SK-N-SH treated with all-trans-retinoic acid at 6 μM for 48 hours (cell line): Measurements from ENCODE around the gene CDK1.

Source experiments
- GLIS3 ChIP-seq: fragments of 250-450 bp; sonication (Bioruptor Pico); IDR thresholded peaks from 2 replicates; pipeline ENCODE4 v1.5.0; 2020; ENCODE audit warnings: mild to moderate bottlenecking, moderate library complexity
- TF ChIP-seq, protein P1 (sequence below): fragments of 250-450 bp; sonication (Bioruptor Pico); IDR thresholded peaks from 2 replicates; pipeline ENCODE4 v1.5.1; 2020; ENCODE audit warnings: low read depth, mild to moderate bottlenecking, moderate library complexity
- TF ChIP-seq, protein P2 (sequence below): fragments of 250-450 bp; sonication (Bioruptor Pico); IDR thresholded peaks from 2 replicates; pipeline ENCODE4 v1.8.0; 2020; ENCODE audit warnings: mild to moderate bottlenecking, moderate library complexity, borderline replicate concordance

DNA sequence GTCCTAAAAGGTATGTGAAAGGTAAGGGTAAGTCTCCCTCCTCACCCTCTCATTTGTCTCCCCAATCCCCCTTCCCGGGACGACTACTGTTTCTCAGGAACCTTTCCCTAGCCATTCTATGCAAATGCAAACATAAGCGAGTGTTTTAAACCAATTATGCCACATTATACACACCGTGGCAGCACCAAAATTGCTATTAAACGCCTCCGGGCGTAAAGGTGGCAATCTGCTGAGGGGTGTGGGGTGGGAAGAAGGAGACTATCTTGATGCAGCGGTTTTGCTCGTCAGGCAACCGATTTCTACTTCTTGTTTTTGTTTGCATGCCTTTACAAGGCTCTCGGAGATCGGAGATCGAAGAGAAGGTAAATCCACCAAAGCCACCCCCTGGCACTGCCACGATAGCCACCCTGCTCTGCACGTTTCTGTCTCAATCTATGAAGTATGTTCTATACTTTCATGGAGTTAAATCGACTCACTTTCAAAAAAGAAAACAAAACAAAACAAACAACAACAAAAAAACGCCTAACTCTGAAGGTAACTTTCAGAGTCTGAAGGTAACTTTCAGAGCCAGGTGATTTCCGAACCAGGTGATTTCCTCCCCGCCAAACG lies 46.0 kb upstream of the CDK1 start:
- TF ChIP-seq, protein P1, sequence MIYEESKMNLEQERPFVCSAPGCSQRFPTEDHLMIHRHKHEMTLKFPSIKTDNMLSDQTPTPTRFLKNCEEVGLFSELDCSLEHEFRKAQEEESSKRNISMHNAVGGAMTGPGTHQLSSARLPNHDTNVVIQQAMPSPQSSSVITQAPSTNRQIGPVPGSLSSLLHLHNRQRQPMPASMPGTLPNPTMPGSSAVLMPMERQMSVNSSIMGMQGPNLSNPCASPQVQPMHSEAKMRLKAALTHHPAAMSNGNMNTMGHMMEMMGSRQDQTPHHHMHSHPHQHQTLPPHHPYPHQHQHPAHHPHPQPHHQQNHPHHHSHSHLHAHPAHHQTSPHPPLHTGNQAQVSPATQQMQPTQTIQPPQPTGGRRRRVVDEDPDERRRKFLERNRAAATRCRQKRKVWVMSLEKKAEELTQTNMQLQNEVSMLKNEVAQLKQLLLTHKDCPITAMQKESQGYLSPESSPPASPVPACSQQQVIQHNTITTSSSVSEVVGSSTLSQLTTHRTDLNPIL (CRISPR knock-in tag): no peak
- TF ChIP-seq GLIS3 (CRISPR knock-in tag): no peak
- TF ChIP-seq, protein P2, sequence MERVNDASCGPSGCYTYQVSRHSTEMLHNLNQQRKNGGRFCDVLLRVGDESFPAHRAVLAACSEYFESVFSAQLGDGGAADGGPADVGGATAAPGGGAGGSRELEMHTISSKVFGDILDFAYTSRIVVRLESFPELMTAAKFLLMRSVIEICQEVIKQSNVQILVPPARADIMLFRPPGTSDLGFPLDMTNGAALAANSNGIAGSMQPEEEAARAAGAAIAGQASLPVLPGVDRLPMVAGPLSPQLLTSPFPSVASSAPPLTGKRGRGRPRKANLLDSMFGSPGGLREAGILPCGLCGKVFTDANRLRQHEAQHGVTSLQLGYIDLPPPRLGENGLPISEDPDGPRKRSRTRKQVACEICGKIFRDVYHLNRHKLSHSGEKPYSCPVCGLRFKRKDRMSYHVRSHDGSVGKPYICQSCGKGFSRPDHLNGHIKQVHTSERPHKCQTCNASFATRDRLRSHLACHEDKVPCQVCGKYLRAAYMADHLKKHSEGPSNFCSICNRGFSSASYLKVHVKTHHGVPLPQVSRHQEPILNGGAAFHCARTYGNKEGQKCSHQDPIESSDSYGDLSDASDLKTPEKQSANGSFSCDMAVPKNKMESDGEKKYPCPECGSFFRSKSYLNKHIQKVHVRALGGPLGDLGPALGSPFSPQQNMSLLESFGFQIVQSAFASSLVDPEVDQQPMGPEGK (CRISPR knock-in tag): no peak
